ENCODE data around the gene XPR1.
"Not testable (repeated sequence)": the region's sequence is repeated elsewhere in the genome, so short reads cannot be mapped to it uniquely, and the experiment has no call there.

Gene XPR1

GRCh38 chr1:180680558-180681144 lies 48.8 kb downstream of the XPR1 start:
- DNase-seq (ENCODE audit: low read depth): peak; percentile 50
- TF ChIP-seq CTCF (IDR thresholded peaks at IDR 0.05; ENCODE audit: insufficient read depth, low read depth, low read length, missing control alignments): no peak
- no peak overlapping the region for H3K4me3 ChIP-seq (ENCODE audit: low read length)

GRCh38 chr1:180683117-180683516 lies 51.3 kb downstream of the XPR1 start:
- not testable (repeated sequence) for DNase-seq (ENCODE audit: low read depth); H3K4me3 ChIP-seq (ENCODE audit: low read length)

GRCh38 chr1:180691322-180691913 lies 59.6 kb downstream of the XPR1 start:
- H3K4me3 ChIP-seq (ENCODE audit: low read length): no peak overlapping the region
- DNase-seq (ENCODE audit: low read depth): no peak
- TF ChIP-seq CTCF (IDR thresholded peaks at IDR 0.05; ENCODE audit: insufficient read depth, low read depth, low read length, missing control alignments): no peak

DNA sequence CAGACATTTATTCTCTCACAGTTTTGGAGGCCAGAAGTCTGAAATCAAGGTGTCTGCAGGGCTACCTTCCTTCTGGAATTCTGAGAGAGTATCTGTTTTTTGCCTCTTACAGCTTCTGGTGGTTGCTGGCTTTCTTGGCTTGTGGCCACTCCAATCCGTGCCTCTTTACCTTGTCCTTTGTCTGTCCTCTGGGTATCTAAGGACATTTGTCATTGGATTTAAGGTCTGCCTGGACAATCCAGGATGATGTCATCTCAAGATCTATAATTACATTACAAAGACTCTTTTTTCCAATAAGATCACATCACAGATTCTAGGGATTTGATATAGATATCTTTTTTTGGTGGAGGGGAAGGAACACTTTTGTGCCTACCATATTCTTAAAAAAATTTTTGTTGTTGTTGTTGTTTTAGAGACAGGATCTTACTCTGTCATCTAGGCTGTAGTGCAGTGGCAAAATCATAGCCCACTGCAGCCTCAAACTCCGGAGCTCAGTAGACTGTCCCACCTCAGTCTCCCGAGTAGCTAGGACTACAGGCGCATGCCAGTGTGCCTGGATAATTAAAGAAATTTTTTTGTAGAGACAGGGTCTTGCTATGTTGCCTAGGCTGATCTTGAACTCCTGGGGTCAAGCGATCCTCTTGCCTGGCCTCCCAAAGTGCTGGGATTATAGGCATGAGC lies 61.9 kb downstream of the XPR1 start:
- no peak for TF ChIP-seq CTCF (IDR thresholded peaks at IDR 0.05; ENCODE audit: insufficient read depth, low read depth, low read length, missing control alignments)
- DNase-seq (ENCODE audit: low read depth): no peak
- H3K4me3 ChIP-seq (ENCODE audit: low read length): no peak overlapping the region

- DNase-seq (ENCODE audit: low read depth): no peak
- no peak for TF ChIP-seq CTCF (IDR thresholded peaks at IDR 0.05; ENCODE audit: insufficient read depth, low read depth, low read length, missing control alignments)
- no peak overlapping the region for H3K4me3 ChIP-seq (ENCODE audit: low read length)
These were observed 63.5 kb downstream of the XPR1 start for GRCh38 chr1:180695282-180695681.

DNA sequence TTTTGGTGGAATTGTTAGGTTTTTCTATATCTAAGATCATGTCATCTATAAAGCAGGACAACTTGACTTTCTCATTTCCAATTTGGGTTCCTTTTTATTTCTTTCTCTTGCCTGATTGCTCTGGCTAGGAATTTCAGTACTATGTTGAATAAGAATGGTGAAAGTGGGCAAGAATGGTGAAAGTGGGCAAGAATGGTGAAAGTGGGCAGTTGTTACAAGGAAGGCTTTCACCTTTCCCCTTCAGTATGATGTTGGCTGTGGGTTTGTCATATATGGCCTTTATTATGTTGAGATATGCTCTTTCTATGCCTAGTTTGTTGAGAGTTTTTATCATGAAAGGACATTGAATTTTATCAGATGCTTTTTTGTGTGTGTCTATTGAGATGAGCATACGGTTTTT lies 64.5 kb downstream of the XPR1 start:
- no peak for TF ChIP-seq CTCF (IDR thresholded peaks at IDR 0.05; ENCODE audit: insufficient read depth, low read depth, low read length, missing control alignments)
- no peak for DNase-seq (ENCODE audit: low read depth)
- H3K4me3 ChIP-seq (ENCODE audit: low read length): no peak overlapping the region

- H3K4me3 ChIP-seq (ENCODE audit: low read length): no peak overlapping the region
- TF ChIP-seq CTCF (IDR thresholded peaks at IDR 0.05; ENCODE audit: insufficient read depth, low read depth, low read length, missing control alignments): no peak
- no peak for DNase-seq (ENCODE audit: low read depth)
These were observed 66.8 kb downstream of the XPR1 start for GRCh38 chr1:180698580-180698979.

GRCh38 chr1:180702376-180702775 lies 70.6 kb downstream of the XPR1 start:
- not testable (repeated sequence) for DNase-seq (ENCODE audit: low read depth); H3K4me3 ChIP-seq (ENCODE audit: low read length)

- not testable (repeated sequence) for H3K4me3 ChIP-seq (ENCODE audit: low read length); DNase-seq (ENCODE audit: low read depth)
These were observed 78.9 kb downstream of the XPR1 start for GRCh38 chr1:180710746-180711145.

- DNase-seq (ENCODE audit: low read depth); H3K4me3 ChIP-seq (ENCODE audit: low read length): not testable (repeated sequence)
These were observed 79.4 kb downstream of the XPR1 start for GRCh38 chr1:180711260-180711659.

Measured in epithelial cell of esophagus (primary cell).